Adrenal gland (tissue), 5 donors: ENCODE measurements around the gene HOXC13.

ENCODE experiments used
- CTCF ChIP-seq, 6 experiments: fragments of 450-650 bp in 4 of 6; fragments of 200-600 bp in 2 of 6; sonication (generic) in 1 of 6; IDR thresholded peaks; 1 replicate in 5 of 6; 2 replicates in 1 of 6; pipeline versions ENCODE4 v1.5.1 to v1.8.0; 2016 to 2021; ENCODE audit warnings: antibody characterized with exemption in 6 of 6, mild to moderate bottlenecking in 2 of 6, moderate library complexity in 1 of 6
- POLR2A ChIP-seq, 2 donors: fragments of 450-650 bp; IDR thresholded peaks; one replicate each; pipeline ENCODE4 v1.6.1; 2017; ENCODE audit warnings: antibody characterized with exemption in 2 of 2, mild to moderate bottlenecking in 2 of 2, moderate library complexity in 1 of 2
- donor health status: DM: no; HTN: no; CAD: no.

- no peak for TF ChIP-seq POLR2A (IDR thresholded peaks at IDR 0.05)
- TF ChIP-seq CTCF (IDR thresholded peaks at IDR 0.05), result no peak
These were observed 9.1 kb downstream of the HOXC13 start for GRCh38 chr12:53947743-53948142.
